ENCODE results near the gene SEMA4G. TPM values are rescaled to one million over a fixed set of nuclear protein-coding genes. Genes with fewer than 3 reads are reported as not detected.

Gene SEMA4G
- total and polyA plus RNA-seq, 2 of the 13 experiments (the other 11 are each of a cell fraction or from before 2014, with no cell fraction given), result 46.2 to 207 TPM

DNA sequence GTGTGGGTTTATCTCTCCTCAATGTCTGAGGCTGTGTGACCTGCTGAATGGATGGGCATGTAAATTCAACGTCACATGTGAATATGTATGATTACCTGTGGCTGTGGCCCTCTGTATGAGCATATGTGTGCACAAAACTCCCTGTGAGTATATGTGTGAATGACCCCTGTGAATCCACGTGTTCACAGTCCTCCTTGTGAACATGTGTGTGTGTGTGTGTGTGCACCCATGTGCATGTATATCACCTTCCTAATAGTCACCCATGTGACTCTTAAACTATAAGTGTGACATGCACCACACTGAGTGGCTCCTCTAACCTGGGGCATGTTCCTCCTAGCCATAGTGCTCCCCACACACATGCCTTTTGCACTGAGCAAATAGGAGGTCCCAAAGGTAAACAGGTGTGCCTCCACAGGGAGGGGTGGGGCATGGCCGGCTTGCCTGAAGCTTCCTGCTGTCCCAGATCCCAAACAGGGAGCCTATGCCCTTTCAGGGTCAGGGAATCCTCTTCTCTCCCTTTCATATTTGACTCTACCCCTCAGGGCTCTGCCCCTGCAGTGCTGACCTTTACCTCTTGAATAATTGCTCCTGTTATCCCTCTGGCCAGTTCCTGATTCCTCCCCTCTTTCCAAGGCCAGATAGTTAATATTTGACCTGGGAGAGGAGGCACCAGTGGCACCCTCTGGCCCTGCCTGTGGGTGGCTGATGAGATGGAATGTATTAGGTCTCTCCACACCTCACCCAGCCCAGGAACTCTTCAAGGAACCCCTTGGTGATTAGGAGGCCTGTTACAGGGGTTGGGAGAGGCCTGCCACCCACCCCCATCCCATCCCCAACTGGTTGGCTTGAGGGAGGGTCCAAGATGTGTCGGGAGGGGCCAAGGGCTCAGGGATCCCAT, 1.9 kb downstream of the SEMA4G start (continued):
- TF ChIP-seq ZBTB26 (CRISPR knock-in tag; IDR thresholded peaks at IDR 0.05; ENCODE audit: borderline replicate concordance), result 0 out of 2 replicates have a peak, but pooled peaks have one; percentile 33
- TF ChIP-seq RBM22 (optimal IDR thresholded peaks at IDR 0.05; ENCODE audit: low read length), result peak; percentile 36
- no peak for TF ChIP-seq ZNF879 (CRISPR knock-in tag; IDR thresholded peaks at IDR 0.05)
- TF ChIP-seq ZBTB10 (CRISPR knock-in tag; IDR thresholded peaks at IDR 0.05; ENCODE audit: borderline replicate concordance), result peak; percentile 81; the same call in 1 of the 2 replicates
- TF ChIP-seq PRDM10 (CRISPR knock-in tag; IDR thresholded peaks at IDR 0.05; ENCODE audit: low read depth), result peak; percentile 83
- TF ChIP-seq ZNF24 (IDR thresholded peaks at IDR 0.05), result no peak
- TF ChIP-seq TBP (CRISPR knock-in tag; IDR thresholded peaks at IDR 0.05), result no peak
- TF ChIP-seq, protein P1, sequence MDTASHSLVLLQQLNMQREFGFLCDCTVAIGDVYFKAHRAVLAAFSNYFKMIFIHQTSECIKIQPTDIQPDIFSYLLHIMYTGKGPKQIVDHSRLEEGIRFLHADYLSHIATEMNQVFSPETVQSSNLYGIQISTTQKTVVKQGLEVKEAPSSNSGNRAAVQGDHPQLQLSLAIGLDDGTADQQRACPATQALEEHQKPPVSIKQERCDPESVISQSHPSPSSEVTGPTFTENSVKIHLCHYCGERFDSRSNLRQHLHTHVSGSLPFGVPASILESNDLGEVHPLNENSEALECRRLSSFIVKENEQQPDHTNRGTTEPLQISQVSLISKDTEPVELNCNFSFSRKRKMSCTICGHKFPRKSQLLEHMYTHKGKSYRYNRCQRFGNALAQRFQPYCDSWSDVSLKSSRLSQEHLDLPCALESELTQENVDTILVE (CRISPR knock-in tag; IDR thresholded peaks at IDR 0.05), result 0 out of 2 replicates have a peak, but pooled peaks have one; percentile 32
- peak; percentile 93 for TF ChIP-seq SKIL (CRISPR knock-in tag; IDR thresholded peaks at IDR 0.05; ENCODE audit: borderline replicate concordance)
- no peak for TF ChIP-seq NFRKB (IDR thresholded peaks at IDR 0.05)
- TF ChIP-seq HOXA3 (CRISPR knock-in tag; IDR thresholded peaks at IDR 0.05), result peak; percentile 82
- TF ChIP-seq GATAD1 (CRISPR knock-in tag; IDR thresholded peaks at IDR 0.05), result peak; percentile 56; the same call in 1 of the 2 replicates
- TF ChIP-seq, protein P2, sequence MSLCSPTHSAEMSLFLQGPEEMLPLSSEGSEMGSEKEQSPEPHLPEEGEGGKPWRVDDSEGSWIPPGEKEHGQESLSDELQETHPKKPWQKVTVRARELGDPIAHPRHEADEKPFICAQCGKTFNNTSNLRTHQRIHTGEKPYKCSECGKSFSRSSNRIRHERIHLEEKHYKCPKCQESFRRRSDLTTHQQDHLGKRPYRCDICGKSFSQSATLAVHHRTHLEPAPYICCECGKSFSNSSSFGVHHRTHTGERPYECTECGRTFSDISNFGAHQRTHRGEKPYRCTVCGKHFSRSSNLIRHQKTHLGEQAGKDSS (CRISPR knock-in tag; IDR thresholded peaks at IDR 0.05; ENCODE audit: borderline replicate concordance, low read depth), result no peak
- peak; percentile 80 for TF ChIP-seq TFE3 (CRISPR knock-in tag; IDR thresholded peaks at IDR 0.05)
